HG03064 (cell line): ENCODE data around the gene TGFB2.
A peak's percentile ranks its signal among the peaks of the same experiment; 100 is the strongest.

Experiments used
- ATAC-seq: cut with Tn5 transposase; IDR thresholded peaks from one replicate; pipeline ENCODE4 v1.9.1; 2021; ENCODE audit warnings: low read depth; ENCODE audit not compliant: unreplicated experiment

The TGFB2 gene

GRCh38 chr1:218357893-218358232, 12.7 kb downstream of the TGFB2 start:
- no peak for ATAC-seq

- ATAC-seq: no peak
Measured at GRCh38 chr1:218361298-218362065, 16.3 kb downstream of the TGFB2 start.

- no peak for ATAC-seq
Measured at GRCh38 chr1:218362418-218363076, 17.4 kb downstream of the TGFB2 start.

GRCh38 chr1:218363141-218363540, 18.0 kb downstream of the TGFB2 start:
- ATAC-seq: no peak

GRCh38 chr1:218364028-218364710, 19.0 kb downstream of the TGFB2 start:
- no peak for ATAC-seq

GRCh38 chr1:218365226-218365999, 20.3 kb downstream of the TGFB2 start:
- no peak for ATAC-seq

GRCh38 chr1:218366322-218367052, 21.4 kb downstream of the TGFB2 start:
- no peak for ATAC-seq

- ATAC-seq: no peak
Measured at GRCh38 chr1:218367118-218367517, 22.0 kb downstream of the TGFB2 start.

- no peak for ATAC-seq
Measured at GRCh38 chr1:218368686-218369085, 23.6 kb downstream of the TGFB2 start.

GRCh38 chr1:218369688-218370511, 24.8 kb downstream of the TGFB2 start:
- no peak for ATAC-seq

GRCh38 chr1:218371927-218372672, 27.0 kb downstream of the TGFB2 start:
- no peak for ATAC-seq

GRCh38 chr1:218374401-218375353, 29.5 kb downstream of the TGFB2 start:
- no peak for ATAC-seq

- peak; percentile 25 for ATAC-seq
Measured at GRCh38 chr1:218376722-218377121, 31.6 kb downstream of the TGFB2 start.

- peak; percentile 78 for ATAC-seq
Measured at GRCh38 chr1:218377143-218377660, 32.1 kb downstream of the TGFB2 start.

- no peak for ATAC-seq
Measured at GRCh38 chr1:218380125-218380977, 35.2 kb downstream of the TGFB2 start.

GRCh38 chr1:218382261-218382660, 37.1 kb downstream of the TGFB2 start:
- no peak for ATAC-seq
